Adipose tissue (tissue), 3 donors: ENCODE results near the gene TMA7B. TPM values are rescaled to one million over a fixed set of nuclear protein-coding genes. Genes with fewer than 3 reads are reported as not detected.
"Not testable (repeated sequence)": the region's sequence is repeated elsewhere in the genome, so short reads cannot be mapped to it uniquely, and the experiment has no call there.

Source experiments
- H3K27ac ChIP-seq: one replicate; pipeline ENCODE4 v1.5.1; 2013; ENCODE audit warnings: low read depth, low read length
- WGBS, 3 donors: extraction: QIAGEN DNeasy Blood & Tissue Kit; methylation state at CpG; one replicate each; pipeline ENCODE4 v1.1.7; 2013; 5-methylcytosine and 5-hydroxymethylcytosine counted together
- polyA plus RNA-seq, 3 donors: library from polyadenylated mRNA; stranded (reverse); fragments of 200-250 nt; gene quantifications; one replicate each; pipeline ENCODE4 v1.2.3, GENCODE V29; 2013
- donor health status: healthy with polysubstance abuse.
- donor health status: Bipolar disorder and iron deficiency.
- donor health status: healthy.

The TMA7B gene
- polyA plus RNA-seq, 3 donors: 0.56 TPM; not detected in 2

DNA sequence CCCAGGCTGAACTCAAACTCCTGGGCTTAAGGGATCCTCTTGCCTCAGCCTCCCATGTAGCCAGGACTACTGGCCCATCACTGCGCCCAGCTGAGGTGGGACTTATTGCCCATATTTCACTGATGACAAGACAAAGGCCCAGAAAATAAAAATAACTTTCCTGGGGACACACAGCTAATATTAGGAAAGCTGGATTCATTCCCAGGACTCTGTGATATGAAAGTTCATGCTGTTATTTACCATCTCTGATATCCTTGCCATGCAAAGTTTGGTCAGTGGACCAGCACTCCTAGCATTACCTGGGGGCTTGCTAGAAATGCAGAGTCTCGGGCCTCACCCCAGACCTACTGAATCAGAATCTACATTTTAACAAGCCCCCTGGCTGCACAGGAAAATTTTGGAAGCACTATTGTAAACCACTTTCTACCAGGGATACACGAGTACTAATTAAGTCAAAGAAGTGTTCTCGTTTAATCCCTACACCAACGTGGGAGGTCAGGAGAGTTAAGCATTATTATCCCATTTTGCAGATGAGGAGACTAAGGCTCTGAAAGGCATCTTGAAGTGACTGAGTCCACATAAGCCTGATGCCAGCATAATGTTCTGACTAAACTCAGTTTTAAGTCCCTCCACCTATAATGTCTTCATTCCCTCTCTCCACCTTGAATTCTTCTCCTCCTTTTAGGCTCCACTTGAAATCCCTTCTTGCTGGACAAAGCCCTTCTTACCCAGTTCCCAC is 32.1 kb downstream of the TMA7B start:
- 56 to 91% (median 90%) methylated on average over 5 of the region's 5 CpGs for WGBS, 3 donors
- H3K27ac ChIP-seq: no peak overlapping the region

DNA sequence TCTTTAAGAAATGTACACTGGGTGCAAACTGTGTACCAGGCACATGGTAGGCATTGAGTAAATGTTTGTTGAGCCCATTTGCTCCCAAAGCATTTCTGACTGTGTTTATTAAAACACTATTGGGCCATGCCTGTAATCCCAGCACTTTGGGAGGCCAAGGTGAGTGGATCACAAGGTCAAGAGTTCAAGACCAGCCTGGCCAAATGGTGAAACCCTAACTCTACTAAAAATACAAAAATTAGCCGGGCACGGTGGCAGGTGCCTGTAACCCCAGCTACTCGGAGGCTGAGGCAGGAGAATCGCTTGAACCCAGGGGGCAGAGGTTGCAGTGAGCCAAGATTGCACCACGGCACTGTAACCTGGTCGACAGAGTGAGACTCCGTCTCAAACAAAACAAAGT is 32.7 kb downstream of the TMA7B start:
- WGBS, 3 donors: 91 to 96% (median 95%) methylated on average over 7 of the region's 7 CpGs
- not testable (repeated sequence) for H3K27ac ChIP-seq

DNA sequence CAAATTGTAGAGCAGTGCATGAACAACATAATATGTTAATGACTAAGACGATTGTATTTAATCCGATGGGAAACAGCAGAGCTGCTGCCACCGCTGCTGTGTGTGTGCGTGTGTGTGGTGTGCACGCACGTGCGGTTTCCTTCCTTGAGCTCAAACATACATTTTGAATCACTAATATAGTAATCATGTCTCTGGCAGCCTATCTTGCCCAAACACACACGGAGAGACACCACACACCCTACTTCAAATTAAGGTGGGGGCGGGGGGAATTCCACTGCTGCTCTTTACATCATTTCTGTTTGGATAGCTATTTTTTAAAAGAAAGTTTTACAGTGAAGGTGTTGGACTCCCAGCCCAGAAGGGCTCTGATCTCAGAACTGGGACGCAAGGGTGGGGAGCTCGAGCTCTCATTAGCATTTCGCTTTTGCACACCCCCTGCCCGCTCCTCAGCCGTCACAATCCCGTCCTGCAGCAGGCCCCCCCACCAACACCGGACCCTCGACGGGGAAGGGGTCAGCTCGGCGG is 33.9 kb downstream of the TMA7B start:
- WGBS, 3 donors: 29 to 47% (median 34%) methylated on average over 20 of the region's 20 CpGs
- H3K27ac ChIP-seq: no peak overlapping the region

- H3K27ac ChIP-seq: no peak within 1 kb of the TSS
- 5 to 10% (median 9%) methylated on average over 50 to 115 of the region's 115 CpGs for whole genome bisulfite sequencing, 3 donors
Measured at GRCh38 chr22:39994566-39995392, 34.6 kb downstream of the TMA7B start, which contains the start of gene FAM83F. Gene FAM83F, plus strand, starts transcription at chr22:39994954. Its CDS starts 89 bp downstream, at chr22:39995043.

DNA sequence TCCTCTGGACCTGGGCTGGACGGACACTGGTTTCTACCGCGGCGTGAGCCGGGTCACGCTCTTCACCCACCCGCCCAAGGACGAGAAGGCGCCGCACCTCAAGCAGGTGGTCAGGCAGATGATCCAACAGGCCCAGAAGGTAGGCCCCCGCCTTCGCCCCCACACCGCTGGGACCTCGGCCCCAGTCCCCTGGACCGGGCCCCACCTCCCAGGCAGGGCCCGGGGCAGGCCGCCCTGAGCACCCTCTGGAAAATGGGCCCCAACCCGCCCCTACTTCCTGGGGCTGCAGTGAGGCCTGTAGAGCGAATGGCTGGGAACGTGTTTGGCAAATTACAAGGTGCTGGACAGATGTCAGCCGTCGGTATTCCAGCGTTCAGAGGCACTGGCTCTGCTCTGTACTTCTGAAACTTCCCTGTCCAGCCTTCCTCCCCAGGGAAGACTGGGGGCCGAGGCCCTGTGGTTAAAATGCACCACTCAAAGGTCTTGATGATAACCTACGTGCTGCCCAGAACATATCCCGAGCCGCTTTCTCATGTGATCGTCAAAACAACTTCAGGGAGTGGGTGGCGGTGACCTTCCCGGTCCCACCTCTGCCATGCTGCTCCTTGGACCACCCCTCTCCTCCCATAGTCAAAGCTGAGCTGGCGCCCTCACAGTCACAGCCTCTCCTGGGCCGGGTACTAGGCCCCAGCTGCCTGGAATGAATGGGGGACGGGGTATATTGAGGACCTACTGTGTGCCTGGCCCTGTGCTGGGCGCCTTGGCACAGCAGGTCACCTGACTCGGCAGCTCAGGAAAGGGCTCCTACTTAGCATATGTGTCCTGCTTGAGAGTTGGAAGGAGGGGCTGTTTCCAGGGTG is 35.4 kb downstream of the TMA7B start:
- H3K27ac ChIP-seq: no peak overlapping the region
- WGBS, 3 donors: 29 to 77% (median 74%) methylated on average over 35 of the region's 35 CpGs

GRCh38 chr22:39996732-39997131 is 36.5 kb downstream of the TMA7B start:
- WGBS, 3 donors: 57 to 83% (median 82%) methylated on average over 3 of the region's 3 CpGs
- no peak overlapping the region for H3K27ac ChIP-seq

DNA sequence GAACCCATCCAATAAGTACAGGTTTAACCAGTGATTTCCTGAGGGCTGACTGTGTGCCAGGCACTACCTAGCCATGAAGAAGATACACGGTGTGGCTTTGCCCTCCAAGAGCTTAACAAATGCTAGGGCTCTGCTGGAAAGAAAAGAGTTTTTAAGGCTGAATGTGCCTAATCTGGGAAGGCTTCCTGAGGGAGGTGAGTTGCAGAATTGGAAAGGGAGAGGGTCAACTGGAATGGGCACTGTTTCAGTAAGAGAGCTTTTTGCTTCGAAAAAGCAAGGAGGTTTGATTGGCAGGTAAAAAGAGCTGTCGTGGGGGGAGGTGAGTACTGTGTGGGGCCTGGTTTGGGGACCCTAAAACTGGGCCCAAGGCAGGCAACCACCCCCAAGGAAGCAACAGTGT is 37.2 kb downstream of the TMA7B start:
- 79 to 86% (median 85%) methylated on average over 3 of the region's 3 CpGs for WGBS, 3 donors
- no peak overlapping the region for H3K27ac ChIP-seq

GRCh38 chr22:39997939-39998726 is 37.9 kb downstream of the TMA7B start:
- WGBS, 3 donors: 41 to 65% (median 62%) methylated on average over 11 of the region's 11 CpGs
- no peak overlapping the region for H3K27ac ChIP-seq

DNA sequence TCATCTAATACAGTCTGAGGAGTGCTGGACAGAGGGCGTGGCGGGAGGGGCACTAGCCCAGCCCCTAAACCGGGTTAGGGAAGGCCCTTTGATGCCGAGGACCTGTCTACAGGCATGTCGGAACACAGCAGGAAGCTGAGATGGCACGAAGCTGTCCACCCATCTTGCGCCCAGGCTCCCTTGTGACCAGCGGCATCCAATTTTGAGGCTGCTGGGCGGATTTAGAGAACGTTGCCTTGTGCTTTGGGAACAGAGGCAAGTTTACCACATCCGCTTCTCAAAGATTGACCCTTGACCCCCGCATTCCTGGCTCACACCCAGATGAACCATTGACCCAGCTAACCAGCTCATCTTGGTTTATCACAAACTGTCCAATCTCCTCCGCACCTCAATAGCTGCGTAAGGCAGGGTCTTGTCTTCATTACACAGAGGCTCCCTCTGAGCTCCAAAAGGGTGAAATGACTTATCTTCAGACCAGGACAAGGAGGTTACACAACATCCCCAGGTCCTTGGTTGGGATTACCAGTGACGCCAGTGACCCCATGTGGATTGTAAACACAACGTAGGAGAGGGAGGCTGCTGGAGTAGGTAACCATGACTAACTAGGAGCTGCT is 39.1 kb downstream of the TMA7B start:
- WGBS, 3 donors: 75 to 85% (median 85%) methylated on average over 16 of the region's 16 CpGs
- H3K27ac ChIP-seq: no peak overlapping the region

- no peak overlapping the region for H3K27ac ChIP-seq
- 91 to 96% (median 94%) methylated on average over 5 of the region's 5 CpGs for WGBS, 3 donors
Measured at GRCh38 chr22:40000171-40000570, 40.0 kb downstream of the TMA7B start.

DNA sequence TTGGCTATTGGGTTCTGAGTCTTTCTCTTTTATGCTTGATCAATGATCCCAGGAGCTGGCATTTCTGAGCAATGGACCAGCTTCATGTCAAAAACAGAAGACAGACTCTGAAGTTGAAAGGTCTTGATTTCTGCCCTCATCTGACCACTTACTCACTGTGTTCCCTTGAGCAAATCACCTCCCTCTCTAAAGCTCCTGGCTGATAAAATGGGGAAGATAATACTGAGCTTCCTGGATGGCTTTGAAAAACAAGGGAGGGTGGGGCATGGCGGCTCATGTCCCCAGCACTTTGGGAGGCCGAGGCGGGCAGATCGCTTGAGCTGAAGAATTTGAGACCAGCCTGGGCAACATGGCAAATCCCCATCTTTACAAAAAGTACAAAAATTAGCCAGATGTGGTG is 40.9 kb downstream of the TMA7B start:
- no peak overlapping the region for H3K27ac ChIP-seq
- WGBS, 3 donors: 88 to 94% (median 89%) methylated on average over 4 of the region's 4 CpGs

- WGBS, 3 donors: 70 to 73% (median 72%) methylated on average over 14 of the region's 14 CpGs
- no peak overlapping the region for H3K27ac ChIP-seq
Measured at GRCh38 chr22:40001800-40002577, 41.8 kb downstream of the TMA7B start.

DNA sequence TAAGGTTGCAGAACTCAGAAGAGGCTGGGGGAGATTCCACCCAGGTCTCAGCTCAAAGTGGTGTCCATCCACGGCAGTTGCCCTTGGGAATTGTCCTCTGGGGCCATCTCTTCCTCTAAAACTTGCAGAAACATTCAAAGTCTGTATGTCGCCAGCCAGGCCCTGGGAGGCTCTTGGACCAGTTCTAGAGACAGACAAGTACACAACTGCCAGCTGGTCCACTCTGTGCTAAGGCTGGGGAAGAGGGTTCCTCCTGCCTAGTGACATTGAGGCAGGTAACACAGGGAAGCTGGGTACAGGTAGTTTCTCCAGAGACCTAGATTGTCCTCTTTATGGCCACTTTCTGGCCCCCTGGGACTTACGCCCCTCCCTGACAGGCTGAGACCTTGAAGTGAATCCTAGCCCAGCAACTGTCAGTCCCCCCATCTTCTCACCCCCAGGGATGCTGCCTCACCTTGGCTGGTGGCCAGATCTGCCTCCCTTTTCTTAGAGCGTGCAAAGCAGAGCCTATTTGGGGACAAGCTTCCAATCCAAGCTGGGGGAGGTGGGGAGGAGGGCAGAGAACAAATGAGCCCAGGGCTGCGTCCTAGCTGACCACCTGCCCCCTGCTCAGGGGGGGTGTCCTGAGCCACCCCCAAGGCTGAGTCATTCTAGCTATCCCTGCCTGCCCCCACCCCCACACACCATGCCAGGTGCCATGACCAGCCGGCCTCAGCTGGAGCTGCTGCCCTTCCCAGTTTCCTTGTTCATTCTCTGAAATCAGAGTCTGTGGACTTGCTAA is 42.9 kb downstream of the TMA7B start:
- 78 to 85% (median 82%) methylated on average over 6 of the region's 6 CpGs for WGBS, 3 donors
- no peak overlapping the region for H3K27ac ChIP-seq

DNA sequence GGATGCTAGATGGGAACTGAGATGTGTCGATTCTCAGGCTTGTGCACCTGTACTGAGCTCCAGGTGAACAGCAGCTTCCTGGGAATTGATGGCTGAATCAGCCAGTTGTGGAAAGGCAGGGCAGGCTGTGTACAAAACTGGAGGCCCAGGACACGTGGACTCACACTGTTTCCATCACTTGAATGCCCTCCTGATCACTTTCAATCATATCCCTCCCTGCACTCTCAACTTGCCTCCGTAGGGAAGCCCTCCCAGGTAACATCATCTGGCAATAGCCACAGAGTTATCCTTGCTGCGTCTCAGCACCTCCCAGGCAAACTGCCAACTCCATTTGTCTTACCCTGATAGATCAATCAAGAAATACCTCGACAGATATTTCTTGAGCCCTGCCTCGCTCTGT is 44.6 kb downstream of the TMA7B start:
- WGBS, 3 donors: 63 to 91% (median 82%) methylated on average over 6 of the region's 6 CpGs
- no peak overlapping the region for H3K27ac ChIP-seq

DNA sequence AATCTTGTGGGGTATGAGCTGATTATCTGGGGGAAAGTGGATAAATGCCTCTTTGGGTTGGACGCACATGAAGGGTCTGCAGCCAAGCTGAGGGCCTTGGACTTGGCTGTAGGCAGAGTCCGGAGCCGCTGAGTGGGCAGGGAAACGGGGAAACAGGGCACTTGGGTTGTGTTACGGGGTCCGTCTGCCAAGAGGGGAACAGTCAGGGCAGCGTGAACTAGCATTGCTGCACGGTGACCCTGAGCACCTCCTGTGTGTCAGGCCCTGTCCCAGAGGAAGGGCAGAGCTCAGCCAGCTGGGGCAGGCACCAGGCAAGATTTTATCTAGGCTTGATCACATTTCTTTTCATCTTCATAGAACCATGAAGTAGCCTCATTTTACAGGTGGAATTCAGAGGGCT is 46.4 kb downstream of the TMA7B start:
- no peak overlapping the region for H3K27ac ChIP-seq
- WGBS, 3 donors: 83 to 93% (median 83%) methylated on average over 8 of the region's 8 CpGs
